SK-N-SH (cell line): Measurements from ENCODE around the gene TOR2A.

Experiments
- CHD2 ChIP-seq: fragments of 150-350 bp; IDR thresholded peaks from 2 replicates; pipeline ENCODE4 v1.6.1; 2018; ENCODE audit warnings: low read length; ENCODE audit not compliant: partially characterized antibody
- CTCF ChIP-seq: fragments of 200-600 bp; sonication (generic); IDR thresholded peaks from 2 replicates; pipeline ENCODE4 v1.6.1; 2017; ENCODE audit warnings: antibody characterized with exemption, mild to moderate bottlenecking, moderate library complexity
- EZH2phosphoT487 ChIP-seq: fragments of 200-600 bp; sonication (generic); IDR thresholded peaks from 2 replicates; pipeline ENCODE4 v1.6.1; 2017; ENCODE audit warnings: low read depth, mixed run types, mild to moderate bottlenecking, antibody characterized with exemption, moderate library complexity, borderline replicate concordance
- FOXM1 ChIP-seq: IDR thresholded peaks from 2 replicates; pipeline ENCODE4 v1.4.0; 2012; ENCODE audit warnings: low read depth, mild to moderate bottlenecking
- GATA2 ChIP-seq: sonication (generic); formaldehyde crosslinking; IDR thresholded peaks from 2 replicates; pipeline ENCODE4 v1.5.0; 2020; ENCODE audit warnings: mild to moderate bottlenecking, missing genetic modification reagents
- MAX ChIP-seq: IDR thresholded peaks from 2 replicates; pipeline ENCODE4 v1.4.0; 2012; ENCODE audit warnings: low read depth
- RCOR1 ChIP-seq: fragments of 150-350 bp; IDR thresholded peaks from 2 replicates; pipeline ENCODE4 v1.6.1; 2017; ENCODE audit warnings: antibody characterized with exemption, low read length
- SIN3A ChIP-seq: IDR thresholded peaks from 2 replicates; pipeline ENCODE4 v1.6.1; 2012; ENCODE audit warnings: low read depth, mild to moderate bottlenecking, low read length, moderate library complexity, borderline replicate concordance
- TCF12 ChIP-seq: IDR thresholded peaks from 2 replicates; pipeline ENCODE4 v1.4.0; 2012

DNA sequence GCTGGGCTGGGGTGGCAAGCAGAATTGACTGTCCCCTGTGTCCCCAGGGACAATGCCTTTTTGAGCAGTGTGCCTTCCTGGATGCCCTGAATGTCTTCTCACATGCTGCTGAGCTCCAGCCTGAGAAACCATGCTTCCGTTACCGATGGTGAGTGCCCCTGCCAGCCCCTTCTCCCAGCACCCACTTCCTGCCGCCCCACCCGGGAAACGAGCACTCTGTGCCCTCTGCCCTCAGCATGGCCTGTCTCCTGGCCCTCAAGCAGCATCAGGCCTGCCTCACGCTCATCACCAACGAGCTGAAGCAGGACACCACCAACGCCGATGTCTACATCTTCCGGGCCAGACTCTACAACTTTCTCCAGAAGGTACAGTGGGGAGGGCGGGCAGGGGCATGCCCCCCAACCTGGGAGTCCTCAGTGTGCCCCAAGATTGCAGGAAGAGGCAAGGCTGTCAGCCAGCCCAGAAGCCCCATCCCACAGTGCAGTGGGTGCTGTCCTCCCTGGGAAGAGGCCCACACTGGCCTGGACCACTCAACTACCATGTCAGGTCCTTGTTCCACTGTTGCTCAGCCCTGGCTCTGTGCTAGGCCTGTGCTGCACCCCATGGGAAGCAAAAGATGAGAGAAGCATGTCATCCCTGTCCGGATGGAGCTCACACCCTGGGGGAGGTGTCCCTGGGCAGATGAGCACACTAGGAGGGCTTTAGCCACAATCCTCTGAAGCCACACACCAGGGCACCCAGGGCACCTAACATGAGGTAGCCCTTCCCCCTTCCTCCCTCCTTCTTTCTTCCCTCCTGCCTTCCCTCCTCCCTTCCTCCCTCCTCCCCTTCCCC is 14.8 kb downstream of the TOR2A start:
- TF ChIP-seq CTCF (no peak), TCF12 (no peak), SIN3A (no peak), CHD2 (no peak), EZH2phosphoT487 (no peak), MAX (no peak), RCOR1 (no peak), FOXM1 (no peak), GATA2 (CRISPR knock-in tag) (no peak)
